SK-N-SH (cell line): Measurements from ENCODE around the gene HCST. TPM values are rescaled to one million over a fixed set of nuclear protein-coding genes. Genes with fewer than 3 reads are reported as not detected.

ENCODE experiments used
- CTCF ChIA-PET: fragments of 300-600, 350-600 bp; formaldehyde crosslinking; extraction: SDS; loops from one replicate; lab custom pipeline; 2021; lab: Yijun Ruan, JAX
- POLR2A ChIA-PET: fragments of 350-600 bp; sonication (Branson Sonifier 250); formaldehyde crosslinking; extraction: SDS; loops from one replicate; lab custom pipeline; 2020; ENCODE audit warnings: antibody characterized with exemption, inconsistent platforms; lab: Yijun Ruan, JAX
- DNase-seq: peaks from one replicate; pipeline ENCODE4 v3.0.0; 2012
- H2AFZ ChIP-seq: fragments of 200-600 bp; sonication (generic); 2 replicates; pipeline ENCODE4 v1.8.1; 2016; ENCODE audit warnings: antibody characterized with exemption, mild to moderate bottlenecking, low read depth
- H3F3A ChIP-seq: fragments of 200-600 bp; sonication (generic); replicated peaks from 2 replicates; pipeline ENCODE3; 2016; ENCODE audit warnings: antibody characterized with exemption, mild to moderate bottlenecking; ENCODE audit not compliant: insufficient read depth
- H3K27ac ChIP-seq, 2 experiments: fragments of 200-500 bp in 1 of 2; fragments of 200-600 bp in 1 of 2; sonication (Bioruptor generic) in 1 of 2; sonication (generic), shearing (Covaris generic) in 1 of 2; 2 replicates each; pipeline versions ENCODE4 v1.5.1 to v1.6.1; 2014 to 2016; ENCODE audit warnings: low read depth in 2 of 2, inconsistent platforms in 1 of 2, low read length in 1 of 2, mild to moderate bottlenecking in 1 of 2, mixed read lengths in 1 of 2
- H3K27me3 ChIP-seq: fragments of 200-600 bp; sonication (generic), shearing (Covaris generic); 2 replicates; pipeline ENCODE4 v1.6.1; 2016; ENCODE audit warnings: mixed run types; ENCODE audit not compliant: insufficient read depth
- H3K36me3 ChIP-seq, 2 experiments: fragments of 200-500 bp in 1 of 2; fragments of 200-600 bp in 1 of 2; sonication (Bioruptor generic) in 1 of 2; sonication (generic) in 1 of 2; replicated peaks in 1 of 2; 2 replicates each; pipeline versions ENCODE3 to v1.5.1; 2014 to 2016; ENCODE audit warnings: low read length in 1 of 2, mild to moderate bottlenecking in 1 of 2; ENCODE audit not compliant: insufficient read depth in 2 of 2, control insufficient read depth in 1 of 2
- H3K4me1 ChIP-seq, 2 experiments: fragments of 200-500 bp in 1 of 2; fragments of 200-600 bp in 1 of 2; sonication (Bioruptor generic) in 1 of 2; sonication (generic), shearing (Covaris generic) in 1 of 2; 2 replicates each; pipeline versions ENCODE4 v1.5.1 to v1.6.1; 2014 to 2016; ENCODE audit warnings: low read depth in 1 of 2, low read length in 1 of 2, mixed run types in 1 of 2; ENCODE audit not compliant: insufficient read depth in 2 of 2, control insufficient read depth in 1 of 2
- H3K4me2 ChIP-seq: fragments of 200-600 bp; sonication (generic), shearing (Covaris generic); 2 replicates; pipeline ENCODE4 v1.6.1; 2017; ENCODE audit warnings: mixed run types
- H3K4me3 ChIP-seq, 2 experiments: fragments of 200-500 bp in 1 of 2; fragments of 200-600 bp in 1 of 2; sonication (Bioruptor generic) in 1 of 2; sonication (generic), shearing (Covaris generic) in 1 of 2; 2 replicates each; pipeline versions ENCODE4 v1.5.1 to v1.8.1; 2014 to 2016; ENCODE audit warnings: low read depth in 2 of 2, inconsistent platforms in 1 of 2, low read length in 1 of 2, mild to moderate bottlenecking in 1 of 2, mixed read lengths in 1 of 2, moderate library complexity in 1 of 2
- H3K79me2 ChIP-seq: fragments of 200-600 bp; sonication (generic); 2 replicates; pipeline ENCODE4 v1.8.1; 2017; ENCODE audit warnings: mild to moderate bottlenecking; ENCODE audit not compliant: insufficient read depth
- H3K9ac ChIP-seq: fragments of 200-600 bp; sonication (generic); 2 replicates; pipeline ENCODE4 v1.6.1; 2017; ENCODE audit warnings: mixed run types
- H3K9me2 ChIP-seq: fragments of 200-600 bp; sonication (generic); 2 replicates; pipeline ENCODE4 v1.6.1; 2017; ENCODE audit warnings: mixed run types
- H3K9me3 ChIP-seq: fragments of 200-600 bp; sonication (generic); 2 replicates; pipeline ENCODE4 v1.6.1; 2017; ENCODE audit warnings: mixed run types, mild to moderate bottlenecking, moderate library complexity
- H4K20me1 ChIP-seq: fragments of 200-600 bp; sonication (generic); 2 replicates; pipeline ENCODE4 v1.6.1; 2017; ENCODE audit warnings: mild to moderate bottlenecking, mixed run types; ENCODE audit not compliant: insufficient read depth
- CHD2 ChIP-seq: fragments of 150-350 bp; IDR thresholded peaks from 2 replicates; pipeline ENCODE4 v1.6.1; 2018; ENCODE audit warnings: low read length; ENCODE audit not compliant: partially characterized antibody
- CTCF ChIP-seq: fragments of 200-600 bp; sonication (generic); IDR thresholded peaks from 2 replicates; pipeline ENCODE4 v1.6.1; 2017; ENCODE audit warnings: antibody characterized with exemption, mild to moderate bottlenecking, moderate library complexity
- ELF1 ChIP-seq: IDR thresholded peaks from 2 replicates; pipeline ENCODE4 v1.4.0; 2012
- FOSL2 ChIP-seq: IDR thresholded peaks from 2 replicates; pipeline ENCODE4 v1.4.0; 2012; ENCODE audit warnings: low read depth, mild to moderate bottlenecking, moderate library complexity, borderline replicate concordance
- GABPA ChIP-seq: IDR thresholded peaks from 2 replicates; pipeline ENCODE4 v1.4.0; 2012; ENCODE audit warnings: low read depth, mild to moderate bottlenecking
- JUND ChIP-seq: IDR thresholded peaks from 2 replicates; pipeline ENCODE4 v1.4.0; 2012
- MAX ChIP-seq: IDR thresholded peaks from 2 replicates; pipeline ENCODE4 v1.4.0; 2012; ENCODE audit warnings: low read depth
- MEF2A ChIP-seq: IDR thresholded peaks from 2 replicates; pipeline ENCODE4 v1.4.0; 2012; ENCODE audit warnings: low read depth, borderline replicate concordance
- NRF1 ChIP-seq: IDR thresholded peaks from 2 replicates; pipeline ENCODE4 v1.6.1; 2012; ENCODE audit warnings: low read depth, mild to moderate bottlenecking, low read length
- RAD21 ChIP-seq: IDR thresholded peaks from 2 replicates; pipeline ENCODE4 v1.6.1; 2012; ENCODE audit warnings: mild to moderate bottlenecking, low read length
- RCOR1 ChIP-seq: fragments of 150-350 bp; IDR thresholded peaks from 2 replicates; pipeline ENCODE4 v1.6.1; 2017; ENCODE audit warnings: antibody characterized with exemption, low read length
- REST ChIP-seq: IDR thresholded peaks from 2 replicates; pipeline ENCODE4 v1.6.1; 2012; ENCODE audit warnings: mild to moderate bottlenecking, low read depth, low read length, moderate library complexity
- RFX5 ChIP-seq: IDR thresholded peaks from 2 replicates; pipeline ENCODE4 v1.6.1; 2012; ENCODE audit warnings: mild to moderate bottlenecking, improper control_type of control experiment, low read length
- RXRA ChIP-seq: IDR thresholded peaks from 2 replicates; pipeline ENCODE4 v1.4.0; 2012; ENCODE audit warnings: low read depth, mild to moderate bottlenecking, borderline replicate concordance
- SIN3A ChIP-seq: IDR thresholded peaks from 2 replicates; pipeline ENCODE4 v1.6.1; 2012; ENCODE audit warnings: low read depth, mild to moderate bottlenecking, low read length, moderate library complexity, borderline replicate concordance
- TAF1 ChIP-seq: IDR thresholded peaks from 2 replicates; pipeline ENCODE4 v1.6.1; 2012; ENCODE audit warnings: low read depth, mild to moderate bottlenecking, low read length, moderate library complexity, borderline replicate concordance
- TCF12 ChIP-seq: IDR thresholded peaks from 2 replicates; pipeline ENCODE4 v1.4.0; 2012
- TEAD4 ChIP-seq: IDR thresholded peaks from 2 replicates; pipeline ENCODE4 v1.4.0; 2012; ENCODE audit warnings: mild to moderate bottlenecking, borderline replicate concordance; ENCODE audit not compliant: insufficient read depth
- WGBS: methylation state at CpG from one replicate; pipeline ENCODE4 v1.1.6; 2017; ENCODE audit warnings: low lambda C conversion rate; 5-methylcytosine and 5-hydroxymethylcytosine counted together
- polyA plus RNA-seq, 3 experiments: library from polyadenylated mRNA; depleted of rRNA; stranded (reverse); fragments of >200 nt; gene quantifications; 2 replicates each; pipeline ENCODE4 v1.2.3, GENCODE V29; 2012
- TF ChIP-seq, protein P1 (sequence below): fragments of 150-350 bp; IDR thresholded peaks from 2 replicates; pipeline ENCODE4 v1.6.1; 2016; ENCODE audit warnings: mild to moderate bottlenecking, low read depth, low read length
- TF ChIP-seq, protein P2 (sequence below): IDR thresholded peaks from 2 replicates; pipeline ENCODE4; 2012

HCST gene
- polyA plus RNA-seq, 1 of the 3 experiments (the other 2 are of a cell fraction), result 0.59 TPM

DNA sequence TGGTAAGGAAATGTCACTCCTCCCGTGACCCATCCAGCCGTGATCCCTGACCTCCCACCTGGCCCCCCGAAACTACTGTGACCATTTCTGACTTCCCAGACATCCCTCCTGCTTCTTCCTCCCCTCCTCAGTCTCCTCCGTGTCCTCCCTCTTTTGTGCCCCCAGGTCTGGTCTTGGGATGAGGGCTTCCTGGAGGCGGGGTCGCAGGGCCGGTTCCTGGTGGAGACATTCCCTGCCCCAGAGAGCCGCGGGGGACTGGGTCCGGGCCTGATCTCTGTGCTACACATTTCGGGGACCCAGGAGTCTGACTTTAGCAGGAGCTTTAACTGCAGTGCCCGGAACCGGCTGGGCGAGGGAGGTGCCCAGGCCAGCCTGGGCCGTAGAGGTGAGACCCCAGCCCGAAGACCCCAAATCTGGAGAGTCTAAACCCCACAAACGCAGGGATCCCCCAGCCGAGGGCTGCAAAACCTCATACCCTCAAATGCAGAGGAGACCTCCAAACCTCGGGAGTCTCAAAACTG lies 40.6 kb upstream of the HCST start:
- TF ChIP-seq GABPA, result no peak
- no peak for TF ChIP-seq MAX
- no peak for TF ChIP-seq RAD21
- TF ChIP-seq TAF1, result no peak
- TF ChIP-seq TEAD4, result no peak
- TF ChIP-seq CTCF, result no peak
- no peak for TF ChIP-seq NRF1
- no peak for TF ChIP-seq JUND
- no peak for TF ChIP-seq CHD2
- TF ChIP-seq ELF1, result no peak
- no peak for TF ChIP-seq RCOR1
- TF ChIP-seq, protein P1, sequence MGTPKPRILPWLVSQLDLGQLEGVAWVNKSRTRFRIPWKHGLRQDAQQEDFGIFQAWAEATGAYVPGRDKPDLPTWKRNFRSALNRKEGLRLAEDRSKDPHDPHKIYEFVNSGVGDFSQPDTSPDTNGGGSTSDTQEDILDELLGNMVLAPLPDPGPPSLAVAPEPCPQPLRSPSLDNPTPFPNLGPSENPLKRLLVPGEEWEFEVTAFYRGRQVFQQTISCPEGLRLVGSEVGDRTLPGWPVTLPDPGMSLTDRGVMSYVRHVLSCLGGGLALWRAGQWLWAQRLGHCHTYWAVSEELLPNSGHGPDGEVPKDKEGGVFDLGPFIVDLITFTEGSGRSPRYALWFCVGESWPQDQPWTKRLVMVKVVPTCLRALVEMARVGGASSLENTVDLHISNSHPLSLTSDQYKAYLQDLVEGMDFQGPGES, result no peak
- no peak for TF ChIP-seq FOSL2
- TF ChIP-seq REST, result no peak
- TF ChIP-seq MEF2A, result no peak
- no peak for TF ChIP-seq RFX5
- no peak for TF ChIP-seq TCF12
- TF ChIP-seq RXRA, result no peak
- no peak for TF ChIP-seq SIN3A
- TF ChIP-seq, protein P2, sequence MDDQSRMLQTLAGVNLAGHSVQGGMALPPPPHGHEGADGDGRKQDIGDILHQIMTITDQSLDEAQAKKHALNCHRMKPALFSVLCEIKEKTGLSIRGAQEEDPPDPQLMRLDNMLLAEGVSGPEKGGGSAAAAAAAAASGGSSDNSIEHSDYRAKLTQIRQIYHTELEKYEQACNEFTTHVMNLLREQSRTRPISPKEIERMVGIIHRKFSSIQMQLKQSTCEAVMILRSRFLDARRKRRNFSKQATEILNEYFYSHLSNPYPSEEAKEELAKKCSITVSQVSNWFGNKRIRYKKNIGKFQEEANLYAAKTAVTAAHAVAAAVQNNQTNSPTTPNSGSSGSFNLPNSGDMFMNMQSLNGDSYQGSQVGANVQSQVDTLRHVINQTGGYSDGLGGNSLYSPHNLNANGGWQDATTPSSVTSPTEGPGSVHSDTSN, result no peak
- no peaks in the 10 kb centered on the region for H3K79me2 ChIP-seq
- H3K4me2 ChIP-seq, result no peak overlapping the region
- H4K20me1 ChIP-seq, result no peaks in the 10 kb centered on the region
- no peak overlapping the region for H2AFZ ChIP-seq
- H3K4me1 ChIP-seq, result peaks cover 0 to 5% of the 10 kb centered on the region in 2 experiments; a peak in 1 of 4 replicates
- no peaks in the 10 kb centered on the region for H3K36me3 ChIP-seq
- H3K4me3 ChIP-seq, result no peak overlapping the region
- DNase-seq, result no peak
- ChIA-PET CTCF (interaction anchor here (0.7 to 1.0 kb wide), 2 partner anchors 9 to 12 kb away, joined by 3 to 4 read pairs; no protein-coding TSS in a partner anchor), POLR2A (no interaction called here)
- no peaks in the 10 kb centered on the region for H3F3A ChIP-seq
- H3K9me2 ChIP-seq, result no peaks in the 10 kb centered on the region
- no peaks in the 10 kb centered on the region for H3K9me3 ChIP-seq
- H3K27me3 ChIP-seq, result no peaks in the 10 kb centered on the region
- WGBS, result 82% methylated on average over 16 of the region's 19 CpGs
- no peak overlapping the region for H3K27ac ChIP-seq
- H3K9ac ChIP-seq, result no peak overlapping the region
